HEK293 (cell line): ENCODE results near the gene CCDC30.

Experiments
- KLF8 ChIP-seq: fragments of 450-650 bp; formaldehyde crosslinking; IDR thresholded peaks from 2 replicates; pipeline ENCODE4 v1.5.1; 2016; ENCODE audit warnings: missing biosample characterization, missing genetic modification characterization
- PRDM1 ChIP-seq: fragments of 450-650 bp; formaldehyde crosslinking; IDR thresholded peaks from 2 replicates; pipeline ENCODE4; 2016; ENCODE audit warnings: missing biosample characterization, missing genetic modification characterization
- PRDM10 ChIP-seq: fragments of 450-650 bp; formaldehyde crosslinking; IDR thresholded peaks from 2 replicates; pipeline ENCODE4 v1.5.1; 2016; ENCODE audit warnings: missing biosample characterization, missing genetic modification characterization
- ZBTB8A ChIP-seq: fragments of 450-650 bp; formaldehyde crosslinking; IDR thresholded peaks from 2 replicates; pipeline ENCODE4 v1.5.1; 2016; ENCODE audit warnings: missing biosample characterization, missing genetic modification characterization
- ZEB2 ChIP-seq: fragments of 450-650 bp; formaldehyde crosslinking; IDR thresholded peaks from 2 replicates; pipeline ENCODE4 v1.5.1; 2016; ENCODE audit warnings: missing biosample characterization, missing genetic modification characterization
- ZNF16 ChIP-seq: fragments of 450-650 bp; formaldehyde crosslinking; IDR thresholded peaks from 2 replicates; pipeline ENCODE4 v1.5.1; 2016; ENCODE audit warnings: low read depth, missing biosample characterization, missing genetic modification characterization
- ZNF211 ChIP-seq: fragments of 450-650 bp; formaldehyde crosslinking; IDR thresholded peaks from 2 replicates; pipeline ENCODE4 v1.5.1; 2016; ENCODE audit warnings: low read depth, missing biosample characterization, missing genetic modification characterization
- ZNF239 ChIP-seq: fragments of 450-650 bp; formaldehyde crosslinking; IDR thresholded peaks from 2 replicates; pipeline ENCODE4 v1.5.1; 2016; ENCODE audit warnings: missing biosample characterization, missing genetic modification characterization
- ZNF274 ChIP-seq, 2 experiments: fragments of 200-500 bp in 1 of 2; fragments of 450-650 bp in 1 of 2; sonication (Bioruptor generic) in 1 of 2; formaldehyde crosslinking in 1 of 2; IDR thresholded peaks; 2 replicates each; pipeline versions ENCODE4 v1.5.1 to v1.6.1; 2014 to 2016; ENCODE audit warnings: borderline replicate concordance in 1 of 2, inconsistent platforms in 1 of 2, low read length in 1 of 2, missing biosample characterization in 1 of 2, missing genetic modification characterization in 1 of 2
- ZNF302 ChIP-seq: fragments of 450-650 bp; formaldehyde crosslinking; IDR thresholded peaks from 2 replicates; pipeline ENCODE4 v1.5.1; 2016; ENCODE audit warnings: missing biosample characterization, missing genetic modification characterization, low read depth
- ZNF341 ChIP-seq: fragments of 450-650 bp; formaldehyde crosslinking; IDR thresholded peaks from 2 replicates; pipeline ENCODE4; 2016; ENCODE audit warnings: low read depth, missing biosample characterization, missing genetic modification characterization
- ZNF366 ChIP-seq: fragments of 450-650 bp; formaldehyde crosslinking; conservative IDR thresholded peaks from 2 replicates; pipeline ENCODE4 v1.5.1; 2016; ENCODE audit warnings: missing biosample characterization, missing genetic modification characterization
- ZNF391 ChIP-seq: fragments of 450-650 bp; formaldehyde crosslinking; IDR thresholded peaks from 2 replicates; pipeline ENCODE4 v1.5.1; 2016; ENCODE audit warnings: low read depth, missing biosample characterization, missing genetic modification characterization, borderline replicate concordance
- ZNF449 ChIP-seq: fragments of 450-650 bp; formaldehyde crosslinking; IDR thresholded peaks from 2 replicates; pipeline ENCODE4 v1.5.1; 2017; ENCODE audit warnings: missing biosample characterization, mild to moderate bottlenecking, missing genetic modification characterization, moderate library complexity
- ZNF600 ChIP-seq: fragments of 450-650 bp; formaldehyde crosslinking; IDR thresholded peaks from 2 replicates; pipeline ENCODE4 v1.5.1; 2016; ENCODE audit warnings: missing biosample characterization, missing genetic modification characterization
- ZNF776 ChIP-seq: fragments of 450-650 bp; formaldehyde crosslinking; IDR thresholded peaks from 2 replicates; pipeline ENCODE4 v1.5.0; 2017; ENCODE audit warnings: missing biosample characterization, missing genetic modification characterization, borderline replicate concordance
- ZNF830 ChIP-seq: fragments of 450-650 bp; IDR thresholded peaks from 2 replicates; pipeline ENCODE4 v1.5.0; 2018; ENCODE audit warnings: missing biosample characterization, missing genetic modification characterization, low read depth, mild to moderate bottlenecking, moderate library complexity
- TF ChIP-seq, protein P1 (sequence below): fragments of 450-650 bp; formaldehyde crosslinking; conservative IDR thresholded peaks from 2 replicates; pipeline ENCODE4 v1.5.1; 2016; ENCODE audit warnings: low read depth, missing biosample characterization, missing genetic modification characterization
- TF ChIP-seq, protein P2 (sequence below): fragments of 450-650 bp; formaldehyde crosslinking; IDR thresholded peaks from 2 replicates; pipeline ENCODE4 v1.5.1; 2016; ENCODE audit warnings: missing biosample characterization, missing genetic modification characterization

The CCDC30 gene

DNA sequence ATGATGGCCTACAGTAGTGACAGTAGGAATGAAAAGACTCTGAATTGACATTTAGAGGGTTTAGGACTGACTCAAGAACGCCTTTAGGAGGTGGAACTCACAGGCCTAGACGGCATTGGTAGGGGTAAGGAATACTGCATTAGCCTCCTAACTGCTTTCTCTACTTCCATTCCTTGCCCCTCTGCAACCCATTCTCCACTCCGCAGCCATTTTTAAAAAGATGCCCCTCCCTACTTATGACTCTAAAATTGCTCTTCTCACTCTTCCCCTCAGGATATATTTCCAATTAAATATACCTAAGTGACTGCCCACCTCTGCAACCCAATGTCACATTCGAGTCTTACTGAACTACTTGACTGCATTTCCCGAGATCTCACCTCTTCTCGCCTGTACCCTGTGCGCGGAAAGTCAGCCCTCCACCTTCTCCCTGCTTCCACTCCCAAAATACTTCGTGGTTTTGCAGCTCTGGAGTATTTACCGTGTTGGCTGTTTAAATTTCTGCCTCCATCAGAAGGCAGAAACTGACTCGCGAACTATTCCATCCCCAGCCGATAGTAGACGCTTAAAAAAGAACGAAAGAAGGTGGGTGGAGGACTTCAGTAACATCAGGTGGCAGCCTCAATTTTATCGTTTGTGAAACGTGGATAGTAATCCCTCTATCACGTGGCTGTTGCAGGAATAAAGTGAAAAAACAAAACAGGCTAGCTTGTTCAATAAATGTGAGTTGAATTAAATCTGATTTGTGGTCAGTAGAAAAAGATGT, 218.0 kb downstream of the CCDC30 start (continued):
- peak; percentile 83 for TF ChIP-seq PRDM10 (tag by site-specific recombination)
- no peak for TF ChIP-seq ZBTB8A (tag by site-specific recombination)
- no peak for TF ChIP-seq KLF8 (tag by site-specific recombination)
- no peak for TF ChIP-seq ZNF449 (tag by site-specific recombination)
- TF ChIP-seq ZNF274 (IDR thresholded peaks at IDR 0.05; ENCODE audit: low read length) = no peak
- no peak for TF ChIP-seq ZNF274 (tag by site-specific recombination; IDR thresholded peaks at IDR 0.05; ENCODE audit: borderline replicate concordance)
- peak; percentile 36; the same call in 1 of the 2 replicates for TF ChIP-seq ZNF341 (tag by site-specific recombination)
- TF ChIP-seq ZNF239 (tag by site-specific recombination) = no peak
- TF ChIP-seq ZNF211 (tag by site-specific recombination) = no peak
- no peak for TF ChIP-seq ZNF776 (tag by site-specific recombination)
- TF ChIP-seq ZNF830 (tag by site-specific recombination) = no peak
- TF ChIP-seq PRDM1 (tag by site-specific recombination) = peak; percentile 49
- no peak for TF ChIP-seq ZNF391 (tag by site-specific recombination)
- no peak for TF ChIP-seq ZNF16 (tag by site-specific recombination)
- TF ChIP-seq, protein P1, sequence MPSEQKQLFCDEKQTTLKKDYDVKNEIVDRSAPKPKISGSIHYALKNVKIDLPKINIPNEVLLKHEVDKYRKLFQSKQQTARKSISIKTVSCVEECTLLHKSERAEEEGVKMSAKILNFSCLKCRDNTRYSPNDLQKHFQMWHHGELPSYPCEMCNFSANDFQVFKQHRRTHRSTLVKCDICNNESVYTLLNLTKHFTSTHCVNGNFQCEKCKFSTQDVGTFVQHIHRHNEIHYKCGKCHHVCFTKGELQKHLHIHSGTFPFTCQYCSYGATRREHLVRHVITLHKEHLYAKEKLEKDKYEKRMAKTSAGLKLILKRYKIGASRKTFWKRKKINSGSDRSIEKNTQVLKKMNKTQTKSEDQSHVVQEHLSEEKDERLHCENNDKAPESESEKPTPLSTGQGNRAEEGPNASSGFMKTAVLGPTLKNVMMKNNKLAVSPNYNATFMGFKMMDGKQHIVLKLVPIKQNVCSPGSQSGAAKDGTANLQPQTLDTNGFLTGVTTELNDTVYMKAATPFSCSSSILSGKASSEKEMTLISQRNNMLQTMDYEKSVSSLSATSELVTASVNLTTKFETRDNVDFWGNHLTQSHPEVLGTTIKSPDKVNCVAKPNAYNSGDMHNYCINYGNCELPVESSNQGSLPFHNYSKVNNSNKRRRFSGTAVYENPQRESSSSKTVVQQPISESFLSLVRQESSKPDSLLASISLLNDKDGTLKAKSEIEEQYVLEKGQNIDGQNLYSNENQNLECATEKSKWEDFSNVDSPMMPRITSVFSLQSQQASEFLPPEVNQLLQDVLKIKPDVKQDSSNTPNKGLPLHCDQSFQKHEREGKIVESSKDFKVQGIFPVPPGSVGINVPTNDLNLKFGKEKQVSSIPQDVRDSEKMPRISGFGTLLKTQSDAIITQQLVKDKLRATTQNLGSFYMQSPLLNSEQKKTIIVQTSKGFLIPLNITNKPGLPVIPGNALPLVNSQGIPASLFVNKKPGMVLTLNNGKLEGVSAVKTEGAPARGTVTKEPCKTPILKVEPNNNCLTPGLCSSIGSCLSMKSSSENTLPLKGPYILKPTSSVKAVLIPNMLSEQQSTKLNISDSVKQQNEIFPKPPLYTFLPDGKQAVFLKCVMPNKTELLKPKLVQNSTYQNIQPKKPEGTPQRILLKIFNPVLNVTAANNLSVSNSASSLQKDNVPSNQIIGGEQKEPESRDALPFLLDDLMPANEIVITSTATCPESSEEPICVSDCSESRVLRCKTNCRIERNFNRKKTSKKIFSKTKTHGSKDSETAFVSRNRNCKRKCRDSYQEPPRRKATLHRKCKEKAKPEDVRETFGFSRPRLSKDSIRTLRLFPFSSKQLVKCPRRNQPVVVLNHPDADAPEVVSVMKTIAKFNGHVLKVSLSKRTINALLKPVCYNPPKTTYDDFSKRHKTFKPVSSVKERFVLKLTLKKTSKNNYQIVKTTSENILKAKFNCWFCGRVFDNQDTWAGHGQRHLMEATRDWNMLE (tag by site-specific recombination) = no peak
- TF ChIP-seq, protein P2, sequence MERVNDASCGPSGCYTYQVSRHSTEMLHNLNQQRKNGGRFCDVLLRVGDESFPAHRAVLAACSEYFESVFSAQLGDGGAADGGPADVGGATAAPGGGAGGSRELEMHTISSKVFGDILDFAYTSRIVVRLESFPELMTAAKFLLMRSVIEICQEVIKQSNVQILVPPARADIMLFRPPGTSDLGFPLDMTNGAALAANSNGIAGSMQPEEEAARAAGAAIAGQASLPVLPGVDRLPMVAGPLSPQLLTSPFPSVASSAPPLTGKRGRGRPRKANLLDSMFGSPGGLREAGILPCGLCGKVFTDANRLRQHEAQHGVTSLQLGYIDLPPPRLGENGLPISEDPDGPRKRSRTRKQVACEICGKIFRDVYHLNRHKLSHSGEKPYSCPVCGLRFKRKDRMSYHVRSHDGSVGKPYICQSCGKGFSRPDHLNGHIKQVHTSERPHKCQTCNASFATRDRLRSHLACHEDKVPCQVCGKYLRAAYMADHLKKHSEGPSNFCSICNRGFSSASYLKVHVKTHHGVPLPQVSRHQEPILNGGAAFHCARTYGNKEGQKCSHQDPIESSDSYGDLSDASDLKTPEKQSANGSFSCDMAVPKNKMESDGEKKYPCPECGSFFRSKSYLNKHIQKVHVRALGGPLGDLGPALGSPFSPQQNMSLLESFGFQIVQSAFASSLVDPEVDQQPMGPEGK (tag by site-specific recombination) = no peak
- TF ChIP-seq ZNF600 (tag by site-specific recombination) = 0 out of 2 replicates have a peak, but pooled peaks have one; percentile 15
- no peak for TF ChIP-seq ZEB2 (tag by site-specific recombination)
- peak; percentile 74 for TF ChIP-seq ZNF366
- no peak for TF ChIP-seq ZNF302 (tag by site-specific recombination)
